K562 (cell line): Measurements from ENCODE around the gene GSTM2. TPM values are rescaled to one million over a fixed set of nuclear protein-coding genes. Genes with fewer than 3 reads are reported as not detected.

ENCODE experiments used
- ATAC-seq: fragments of 200-7000 bp; cut with Tn5 transposase; 3 replicates; pipeline ENCODE4 v1.9.1; 2020; ENCODE audit warnings: moderate library complexity
- BruUV-seq: library from RNA; stranded (reverse); fragments of 400-500 nt; replicated peaks from 2 replicates; lab custom pipeline; 2021; lab: Mats Ljungman, UMichigan
- CTCF ChIA-PET: fragments of 300-600 bp; formaldehyde crosslinking; extraction: SDS; loops from one replicate; lab custom pipeline; 2021; ENCODE audit warnings: low intra/inter-chr PET ratio; lab: Yijun Ruan, JAX
- POLR2A ChIA-PET: fragments of 300-600, 350-650 bp; sonication (Branson Sonifier 250); formaldehyde crosslinking; extraction: SDS; loops from one replicate; lab custom pipeline; 2021; ENCODE audit warnings: antibody characterized with exemption, inconsistent platforms; lab: Yijun Ruan, JAX
- DNase-seq, 4 experiments: peaks; one replicate each; pipeline versions ENCODE4 v3.0.0 to v3.0.0-alpha.2; 2011 to 2018; ENCODE audit warnings: low spot score in 3 of 4, mixed read lengths in 3 of 4; ENCODE audit errors: extremely low read depth in 1 of 4
- FAIRE-seq: peaks from 2 replicates; lab custom pipeline; 2011; peaks lifted over from hg19 to GRCh38; lab: Jason Lieb, UNC
- H2AFZ ChIP-seq: 2 replicates; pipeline ENCODE4 v1.6.0; 2011; ENCODE audit warnings: low read depth, low read length, control low read depth, inconsistent platforms
- H3K27ac ChIP-seq: fragments of 200-600 bp; 3 replicates; pipeline ENCODE4 v1.8.0; 2011; ENCODE audit warnings: low read depth, mild to moderate bottlenecking, control low read depth, inconsistent platforms, low read length, moderate library complexity, mixed read lengths; ENCODE audit errors: extremely low read depth
- H3K27me3 ChIP-seq, 2 experiments: fragments of 300-600 bp in 1 of 2; 2 replicates in 1 of 2; 3 replicates in 1 of 2; pipeline versions ENCODE4 v1.6.0 to v1.8.0; 2011; ENCODE audit warnings: inconsistent platforms in 2 of 2, low read length in 2 of 2, mild to moderate bottlenecking in 1 of 2, mixed read lengths in 1 of 2, moderate library complexity in 1 of 2; ENCODE audit not compliant: control insufficient read depth in 2 of 2, insufficient read depth in 2 of 2
- H3K36me3 ChIP-seq: fragments of 300-600 bp; 3 replicates; pipeline ENCODE4 v1.8.0; 2011; ENCODE audit warnings: mild to moderate bottlenecking, low read length, inconsistent platforms; ENCODE audit not compliant: control insufficient read depth, insufficient read depth
- H3K4me1 ChIP-seq, 2 experiments: fragments of 200-600 bp in 1 of 2; replicated peaks in 1 of 2; 2 replicates in 1 of 2; 3 replicates in 1 of 2; pipeline versions ENCODE4 v1.5.1 to v1.8.0; 2011; ENCODE audit warnings: inconsistent platforms in 2 of 2, low read length in 2 of 2, mild to moderate bottlenecking in 1 of 2, mixed read lengths in 1 of 2, moderate library complexity in 1 of 2; ENCODE audit not compliant: control insufficient read depth in 2 of 2, insufficient read depth in 2 of 2
- H3K4me2 ChIP-seq: 2 replicates; pipeline ENCODE4 v1.6.1; 2011; ENCODE audit warnings: low read length, control low read depth, inconsistent platforms, mixed read lengths; ENCODE audit not compliant: insufficient read depth
- H3K4me3 ChIP-seq: fragments of 200-600 bp; sonication (generic), shearing (Covaris generic); 2 replicates; pipeline ENCODE4 v1.5.1; 2016; ENCODE audit warnings: control low read depth, inconsistent platforms
- H3K79me2 ChIP-seq: fragments of 200-600 bp; 3 replicates; pipeline ENCODE4 v1.8.0; 2011; ENCODE audit warnings: low read length, inconsistent platforms; ENCODE audit not compliant: control insufficient read depth, insufficient read depth
- H3K9ac ChIP-seq, 2 experiments: 2 replicates each; pipeline versions ENCODE4 v1.6.0 to v1.6.1; 2011; ENCODE audit warnings: low read depth in 2 of 2, low read length in 2 of 2, control low read depth in 1 of 2, inconsistent platforms in 1 of 2, mild to moderate bottlenecking in 1 of 2, mixed read lengths in 1 of 2; ENCODE audit not compliant: insufficient read depth in 1 of 2
- H3K9me1 ChIP-seq: one replicate; pipeline ENCODE4 v1.6.0; 2011; ENCODE audit warnings: inconsistent platforms, mild to moderate bottlenecking, low read length, moderate library complexity; ENCODE audit not compliant: control insufficient read depth, insufficient read depth
- H3K9me3 ChIP-seq: replicated peaks from 2 replicates; pipeline ENCODE4 v1.5.1; 2011; ENCODE audit warnings: low read depth, low read length, inconsistent platforms; ENCODE audit not compliant: control insufficient read depth, insufficient read depth
- H4K20me1 ChIP-seq: replicated peaks from 2 replicates; pipeline ENCODE4 v1.6.1; 2011; ENCODE audit warnings: low read length, inconsistent platforms, mixed read lengths; ENCODE audit not compliant: control insufficient read depth, insufficient read depth
- ATF7 ChIP-seq: fragments of 450-650 bp; IDR thresholded peaks from 2 replicates; pipeline ENCODE4 v1.7.1; 2014; ENCODE audit warnings: mild to moderate bottlenecking, moderate library complexity
- CTCFL ChIP-seq: IDR thresholded peaks from 2 replicates; pipeline ENCODE4 v1.6.1; 2011; ENCODE audit warnings: borderline replicate concordance, low read depth, mild to moderate bottlenecking, moderate library complexity, low read length; ENCODE audit not compliant: insufficient read depth, poor library complexity, severe bottlenecking
- KDM1A ChIP-seq, 2 experiments: fragments of 450-650 bp; IDR thresholded peaks; 2 replicates each; pipeline ENCODE4 v1.6.1; 2016; ENCODE audit warnings: mild to moderate bottlenecking in 2 of 2
- RBM17 ChIP-seq: fragments of 200-400 bp; formaldehyde crosslinking; IDR thresholded peaks from 2 replicates; pipeline ENCODE4 v1.6.1; 2017; ENCODE audit warnings: low read depth, mild to moderate bottlenecking, low read length, borderline replicate concordance
- REST ChIP-seq, 2 experiments: fragments of 450-650 bp; formaldehyde crosslinking in 1 of 2; IDR thresholded peaks; 2 replicates each; pipeline versions ENCODE4 v1.4.0 to v1.6.1; 2014 to 2020; ENCODE audit warnings: mild to moderate bottlenecking in 2 of 2, borderline replicate concordance in 1 of 2, low read depth in 1 of 2
- SMAD1 ChIP-seq: fragments of 150-350 bp; IDR thresholded peaks from 2 replicates; pipeline ENCODE4 v1.6.1; 2014; ENCODE audit warnings: low read length, low read depth; ENCODE audit not compliant: partially characterized antibody
- SPI1 ChIP-seq: IDR thresholded peaks from 2 replicates; pipeline ENCODE4 v1.6.1; 2011; ENCODE audit warnings: low read depth, low read length, control low read depth, borderline replicate concordance
- ZNF143 ChIP-seq: sonication (generic); formaldehyde crosslinking; IDR thresholded peaks from 2 replicates; pipeline ENCODE4 v1.9.0; 2022; ENCODE audit warnings: mild to moderate bottlenecking, missing genetic modification reagents
- ZNF717 ChIP-seq: fragments of 250-450 bp; sonication (Bioruptor Pico); IDR thresholded peaks from 2 replicates; pipeline ENCODE4 v1.5.0; 2021
- WGBS: fragments of 100-300 bp; shearing (Covaris generic); methylation state at CpG from one replicate; pipeline ENCODE4 v1.1.6; 2016; ENCODE audit warnings: low coverage, mixed read lengths; ENCODE audit not compliant: insufficient coverage; ENCODE audit errors: missing lambda C conversion rate; 5-methylcytosine and 5-hydroxymethylcytosine counted together
- in situ Hi-C: fragments of 300-500 bp; cut with MboI; formaldehyde crosslinking; loops from 4 replicates; pipeline ENCODE4 v1.15.0; 2018; ENCODE audit warnings: inconsistent platforms, mixed read lengths
- intact Hi-C: fragments of 100-400 bp; cut with micrococcal nuclease; formaldehyde crosslinking; loops from 2 replicates; pipeline ENCODE4 v1.14.2; 2022
- polyA plus RNA-seq, 8 experiments: library from polyadenylated mRNA; depleted of rRNA in 4 of 8; stranded (reverse) in 5 of 8; unstranded in 3 of 8; fragments of >200 nt; fragmentation: Nextera tagmentation in 2 of 8; fragmentation: Illumina TruSeq in 1 of 8; extraction: Ambion mirVana in 2 of 8; extraction: Trizol in 1 of 8; gene quantifications; 2 replicates each; pipeline versions ENCODE4 v1.2.1 to v1.2.3, GENCODE V29; 2011 to 2014; ENCODE audit warnings: inconsistent platforms in 1 of 8, missing spikeins in 1 of 8
- total RNA-seq, 7 experiments: library from RNA; depleted of rRNA in 6 of 7; stranded (reverse); fragments of >200 nt in 6 of 7; fragmentation: Illumina TruSeq in 2 of 7; extraction: Trizol in 2 of 7; gene quantifications; 2 replicates each; pipeline versions ENCODE4 v1.2.1 to v1.2.3, GENCODE V29; 2011 to 2021; ENCODE audit warnings: low replicate concordance in 1 of 7

The GSTM2 gene
- total and polyA plus RNA-seq, 9 of the 15 experiments (the other 6 are each of a cell fraction or from before 2014, with no cell fraction given), result 1.6 to 15.1 (median 6.8) TPM

GRCh38 chr1:109644670-109645069 is 23.2 kb upstream of the GSTM2 start (continued):
- 0 out of 4 replicates have a peak, but pooled peaks of 1 of the 2 experiments have one; percentile 7 for TF ChIP-seq KDM1A (IDR thresholded peaks at IDR 0.05)
- TF ChIP-seq ATF7, result no peak
- peak; percentile 77 for TF ChIP-seq SMAD1
- TF ChIP-seq ZNF143 (CRISPR knock-in tag), result no peak
- TF ChIP-seq RBM17, result no peak
- TF ChIP-seq ZNF717, result no peak
- TF ChIP-seq SPI1, result no peak

- Histone ChIP-seq H3K27ac (no peak overlapping the region), H3K9me1 (no peaks in the 10 kb centered on the region), H3K79me2 (no peaks in the 10 kb centered on the region), H2AFZ (peak overlapping the region; percentile 75), H4K20me1 (no peaks in the 10 kb centered on the region), H3K4me1 (peaks cover 4% of the 10 kb centered on the region in 2 experiments; a peak in 4 of 5 replicates), H3K4me2 (0 out of 2 replicates have a peak overlapping the region, but pooled peaks have one; percentile 35), H3K27me3 (0 out of 5 replicates have a peak, but pooled peaks cover 0 to 2% of the 10 kb centered on the region in 2 experiments), H3K36me3 (no peaks in the 10 kb centered on the region), H3K9me3 (no peaks in the 10 kb centered on the region; the same call in 1 of the 2 replicates), H3K4me3 (peak overlapping the region; percentile 19; the same call in 1 of the 2 replicates), H3K9ac (no peak overlapping the region)
- intact Hi-C loops, result loop anchor here (1.0 to 10.0 kb wide), 2 partner anchors 103 to 465 kb away; partner anchors contain the start of gene UBL4B
- ChIA-PET CTCF (interaction anchor here (0.8 to 3.0 kb wide), 5 partner anchors 9 to 153 kb away, joined by 3 to 22 read pairs (median 5); no protein-coding TSS in a partner anchor), POLR2A (interaction anchor here (1.0 to 2.7 kb wide), 4 partner anchors 10 to 127 kb away, joined by 4 to 10 read pairs (median 7); partner anchors contain the start of gene GNAI3)
- 5% methylated on average over 4 of the region's 4 CpGs for WGBS
- peak; percentile 37 to 53 (median 48) for DNase-seq
- BruUV-seq, result no TSS peak
- in situ Hi-C loops, result loop anchor here (10.0 kb wide), 1 partner anchor 365 kb away; no protein-coding TSS in a partner anchor
- ATAC-seq, result peak; percentile 87
- peak; percentile 71 for FAIRE-seq
- TF ChIP-seq REST (IDR thresholded peaks at IDR 0.05; ENCODE audit: borderline replicate concordance) (peak; percentile 25; the same call in 1 of the 2 replicates), REST (CRISPR knock-in tag; IDR thresholded peaks at IDR 0.05; ENCODE audit: low read depth) (no peak), CTCFL (peak; percentile 12)
Measured at GRCh38 chr1:109649491-109649914, 18.4 kb upstream of the GSTM2 start.
